ENCODE measurements around the gene TBC1D25. TPM values are rescaled to one million over a fixed set of nuclear protein-coding genes. Genes with fewer than 3 reads are reported as not detected.
"Not testable (repeated sequence)": the region's sequence is repeated elsewhere in the genome, so short reads cannot be mapped to it uniquely, and the experiment has no call there.

Gene TBC1D25
- total RNA-seq, 4 donors from 2014 or later, result 9.9 to 15.9 (median 12.2) TPM

DNA sequence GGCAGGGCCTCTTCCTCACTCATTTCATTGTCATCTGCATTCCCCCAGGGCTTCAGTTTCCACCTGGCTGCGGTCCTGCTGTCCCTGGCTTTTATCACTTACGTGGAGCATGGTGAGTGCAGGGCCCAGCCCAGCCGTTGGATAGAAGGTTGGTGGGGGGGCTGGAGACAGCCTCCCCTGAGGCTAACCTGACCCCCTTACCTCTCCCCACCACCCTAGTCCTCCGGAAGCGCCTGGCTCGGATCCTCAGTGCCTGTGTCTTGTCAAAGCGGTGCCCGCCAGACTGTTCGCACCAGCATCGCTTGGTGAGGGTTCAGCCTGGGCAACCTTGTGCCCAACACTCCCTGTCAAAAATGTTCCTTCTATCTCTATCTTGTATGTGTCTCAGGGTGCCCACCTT is 23.7 kb upstream of the TBC1D25 start:
- H3K36me3 ChIP-seq, result peaks cover 0 to 34% (median 0%) of the 10 kb centered on the region in 3 donors
- 87 to 89% methylated on average over 8 to 10 of the region's 10 CpGs for WGBS, 2 donors
- no peak overlapping the region for H3K27ac ChIP-seq
- no peak overlapping the region for H3K4me3 ChIP-seq
- H3K9me3 ChIP-seq, result no peaks in the 10 kb centered on the region
- DNase-seq (ENCODE audit: low spot score in 2 of 2), result no peak
- no peaks in the 10 kb centered on the region for H3K27me3 ChIP-seq
- H3K4me1 ChIP-seq, result no peaks in the 10 kb centered on the region
- TF ChIP-seq EP300 (IDR thresholded peaks at IDR 0.05), result no peak
- TF ChIP-seq, protein P1, sequence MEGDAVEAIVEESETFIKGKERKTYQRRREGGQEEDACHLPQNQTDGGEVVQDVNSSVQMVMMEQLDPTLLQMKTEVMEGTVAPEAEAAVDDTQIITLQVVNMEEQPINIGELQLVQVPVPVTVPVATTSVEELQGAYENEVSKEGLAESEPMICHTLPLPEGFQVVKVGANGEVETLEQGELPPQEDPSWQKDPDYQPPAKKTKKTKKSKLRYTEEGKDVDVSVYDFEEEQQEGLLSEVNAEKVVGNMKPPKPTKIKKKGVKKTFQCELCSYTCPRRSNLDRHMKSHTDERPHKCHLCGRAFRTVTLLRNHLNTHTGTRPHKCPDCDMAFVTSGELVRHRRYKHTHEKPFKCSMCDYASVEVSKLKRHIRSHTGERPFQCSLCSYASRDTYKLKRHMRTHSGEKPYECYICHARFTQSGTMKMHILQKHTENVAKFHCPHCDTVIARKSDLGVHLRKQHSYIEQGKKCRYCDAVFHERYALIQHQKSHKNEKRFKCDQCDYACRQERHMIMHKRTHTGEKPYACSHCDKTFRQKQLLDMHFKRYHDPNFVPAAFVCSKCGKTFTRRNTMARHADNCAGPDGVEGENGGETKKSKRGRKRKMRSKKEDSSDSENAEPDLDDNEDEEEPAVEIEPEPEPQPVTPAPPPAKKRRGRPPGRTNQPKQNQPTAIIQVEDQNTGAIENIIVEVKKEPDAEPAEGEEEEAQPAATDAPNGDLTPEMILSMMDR (IDR thresholded peaks at IDR 0.05), result no peak
- no peak for TF ChIP-seq POLR2A (IDR thresholded peaks at IDR 0.05)

DNA sequence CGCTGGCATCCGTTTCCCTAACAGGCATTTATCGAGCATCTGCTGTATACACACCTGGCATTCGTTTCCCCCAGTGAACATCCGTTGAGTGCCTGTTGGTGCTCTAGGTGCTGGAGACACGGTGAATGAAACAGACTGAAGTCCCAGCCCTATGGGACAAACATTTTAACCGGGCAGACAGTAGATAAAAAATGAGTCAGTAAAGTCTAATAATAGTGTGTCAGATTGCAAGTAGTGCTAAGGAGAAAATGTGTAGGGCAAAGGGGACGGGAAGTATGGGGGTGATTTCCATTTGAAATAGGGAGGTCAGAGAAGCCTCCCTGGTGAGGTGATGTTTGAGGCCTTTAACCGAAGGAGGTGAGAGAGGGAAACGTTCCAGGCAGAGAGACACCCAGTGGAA is 23.2 kb upstream of the TBC1D25 start:
- no peak for TF ChIP-seq EP300 (IDR thresholded peaks at IDR 0.05)
- TF ChIP-seq POLR2A (IDR thresholded peaks at IDR 0.05), result no peak
- TF ChIP-seq, protein P1 (IDR thresholded peaks at IDR 0.05), result no peak
- H3K27me3 ChIP-seq, result no peaks in the 10 kb centered on the region
- 78 to 85% methylated on average over 10 of the region's 10 CpGs for WGBS, 2 donors
- no peak for DNase-seq (ENCODE audit: low spot score in 2 of 2)
- no peaks in the 10 kb centered on the region for H3K4me1 ChIP-seq
- no peaks in the 10 kb centered on the region for H3K9me3 ChIP-seq
- no peak overlapping the region for H3K4me3 ChIP-seq
- no peak overlapping the region for H3K27ac ChIP-seq
- peaks cover 0 to 34% (median 0%) of the 10 kb centered on the region in 3 donors for H3K36me3 ChIP-seq

DNA sequence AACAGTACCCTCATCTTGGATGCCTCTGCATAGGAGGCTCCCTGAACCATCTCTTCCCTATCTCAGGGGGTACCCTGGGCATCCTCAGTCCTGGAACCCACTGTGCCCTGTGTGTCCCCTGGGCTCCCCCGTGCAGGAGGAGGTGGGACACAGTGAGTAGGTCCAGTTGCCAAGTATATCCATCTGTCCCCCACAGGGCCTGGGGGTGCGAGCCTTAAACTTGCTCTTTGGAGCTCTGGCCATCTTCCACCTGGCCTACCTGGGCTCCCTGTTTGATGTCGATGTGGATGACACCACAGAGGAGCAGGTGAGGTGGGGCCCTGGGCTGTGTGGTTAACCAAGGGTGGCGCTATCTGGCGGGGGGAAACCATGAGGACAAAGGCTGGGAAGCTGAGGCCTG is 22.5 kb upstream of the TBC1D25 start:
- Histone ChIP-seq H3K4me1 (no peaks in the 10 kb centered on the region), H3K9me3 (no peaks in the 10 kb centered on the region), H3K36me3 (peaks cover 0 to 34% (median 0%) of the 10 kb centered on the region in 3 donors), H3K27me3 (no peaks in the 10 kb centered on the region), H3K4me3 (no peak overlapping the region), H3K27ac (no peak overlapping the region)
- TF ChIP-seq, protein P1 (IDR thresholded peaks at IDR 0.05), result no peak
- TF ChIP-seq POLR2A (IDR thresholded peaks at IDR 0.05) (no peak), EP300 (IDR thresholded peaks at IDR 0.05) (no peak)
- DNase-seq (ENCODE audit: low spot score in 2 of 2), result no peak
- WGBS, 2 donors, result 72 to 84% methylated on average over 2 to 5 of the region's 5 CpGs

DNA sequence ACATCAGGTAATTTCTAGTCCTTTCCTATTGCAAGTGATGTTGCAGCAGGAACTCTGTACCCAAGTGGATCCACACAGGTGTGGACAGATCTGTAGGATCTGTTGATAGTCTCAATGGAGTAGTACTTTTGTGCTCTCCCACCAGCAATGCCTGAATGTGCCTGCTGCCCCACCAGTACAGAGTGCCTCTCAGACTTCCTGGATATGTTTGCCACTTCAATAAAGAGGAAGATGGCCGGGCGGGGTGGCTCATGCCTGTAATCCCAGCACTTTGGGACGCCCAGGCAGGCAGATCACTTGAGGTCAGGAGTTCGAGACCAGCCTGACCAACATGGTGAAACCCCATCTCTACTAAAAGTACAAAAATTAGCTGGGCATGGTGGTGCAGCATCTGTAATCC is 20.0 kb upstream of the TBC1D25 start:
- H3K9me3 ChIP-seq; H3K27me3 ChIP-seq; H3K27ac ChIP-seq; H3K4me1 ChIP-seq; DNase-seq (ENCODE audit: low spot score in 2 of 2); H3K4me3 ChIP-seq: not testable (repeated sequence)
- H3K36me3 ChIP-seq, result peaks cover 0 to 24% (median 0%) of the 10 kb centered on the region in 3 donors
- WGBS, 2 donors, result 72 to 76% methylated on average over 4 of the region's 4 CpGs

DNA sequence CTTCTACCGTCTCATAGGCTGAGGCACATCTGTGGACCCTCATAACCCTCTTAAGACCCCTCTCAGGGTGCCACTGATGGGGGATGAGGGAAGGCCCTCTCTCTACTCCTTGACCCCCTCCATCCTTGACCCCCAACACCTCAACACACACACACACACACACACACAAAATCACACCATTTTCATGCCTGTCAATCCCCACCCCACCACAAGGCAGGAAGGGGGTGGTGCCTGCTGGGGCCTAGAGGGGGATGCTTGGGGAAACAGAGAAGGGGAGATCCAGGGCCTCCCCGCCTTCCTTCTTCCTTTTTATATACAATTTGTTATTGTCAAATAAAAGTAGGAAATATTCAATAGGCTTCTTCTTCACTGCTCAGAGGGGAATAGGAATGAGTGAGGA is 19.1 kb upstream of the TBC1D25 start:
- H3K4me3 ChIP-seq, result no peak overlapping the region
- DNase-seq (ENCODE audit: low spot score in 2 of 2), result no peak
- peaks cover 0 to 14% (median 0%) of the 10 kb centered on the region in 3 donors for H3K36me3 ChIP-seq
- H3K27ac ChIP-seq, result no peak overlapping the region
- H3K4me1 ChIP-seq, result peaks cover 0 to 7% (median 0%) of the 10 kb centered on the region in 4 donors
- TF ChIP-seq, protein P1 (IDR thresholded peaks at IDR 0.05), result no peak
- TF ChIP-seq POLR2A (IDR thresholded peaks at IDR 0.05), result no peak
- no peak for TF ChIP-seq EP300 (IDR thresholded peaks at IDR 0.05)
- H3K27me3 ChIP-seq, result no peaks in the 10 kb centered on the region
- H3K9me3 ChIP-seq, result no peaks in the 10 kb centered on the region
- WGBS, 2 donors, result 84 to 97% methylated on average over 2 of the region's 2 CpGs

DNA sequence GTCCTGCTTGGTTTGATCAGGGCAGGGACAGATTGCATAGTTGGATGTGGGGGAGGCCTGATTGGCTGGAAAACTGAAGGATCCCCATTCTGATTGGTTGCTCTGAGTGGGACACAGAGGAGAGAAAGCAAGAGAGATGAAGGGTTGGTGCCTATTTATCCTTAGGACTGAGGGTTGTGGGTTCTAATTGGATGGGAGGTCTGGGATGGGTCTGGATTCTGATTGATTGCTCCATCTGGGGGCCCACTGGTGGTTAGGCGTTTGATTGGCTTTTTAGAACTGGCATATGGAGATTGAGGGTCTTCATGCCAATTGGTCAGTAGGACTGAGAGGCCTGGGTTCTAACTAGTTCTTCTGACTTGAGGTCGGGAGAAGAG is 18.6 kb upstream of the TBC1D25 start:
- WGBS, 2 donors, result 27 to 49% methylated on average over 2 of the region's 2 CpGs
- Histone ChIP-seq H3K4me3 (peak overlapping the region in 2 of 4 donors; percentile 66), H3K4me1 (peaks cover 0 to 7% (median 0%) of the 10 kb centered on the region in 4 donors), H3K27ac (peak overlapping the region in 1 of 4 donors; percentile 83), H3K36me3 (peaks cover 0 to 9% (median 0%) of the 10 kb centered on the region in 3 donors), H3K9me3 (no peaks in the 10 kb centered on the region), H3K27me3 (no peaks in the 10 kb centered on the region)
- DNase-seq (ENCODE audit: low spot score in 2 of 2), result no peak
- TF ChIP-seq POLR2A (IDR thresholded peaks at IDR 0.05) (no peak), EP300 (IDR thresholded peaks at IDR 0.05) (no peak)
- TF ChIP-seq, protein P1 (IDR thresholded peaks at IDR 0.05), result no peak
